A673 (cell line): ENCODE data around the gene IFT122. TPM values are rescaled to one million over a fixed set of nuclear protein-coding genes. Genes with fewer than 3 reads are reported as not detected.

Experiments
- BruUV-seq: library from RNA; stranded (reverse); fragments of 400-500 nt; replicated peaks from 2 replicates; lab custom pipeline; 2021; lab: Mats Ljungman, UMichigan
- CTCF ChIA-PET: fragments of 300-600 bp; sonication (Branson Sonifier 250); formaldehyde crosslinking; loops from one replicate; lab custom pipeline; 2022; ENCODE audit warnings: antibody characterized with exemption; lab: Charles Lee
- POLR2A ChIA-PET: fragments of 300-600 bp; sonication (Branson Sonifier 250); formaldehyde crosslinking; loops from one replicate; lab custom pipeline; 2022; ENCODE audit warnings: antibody characterized with exemption; ENCODE audit not compliant: low non-redundant PET; lab: Charles Lee
- DNase-seq: peaks from one replicate; pipeline ENCODE4 v3.0.0-alpha.2; 2015; ENCODE audit warnings: low spot score
- H3K27ac ChIP-seq: fragments of 200-600 bp; sonication (generic); 2 replicates; pipeline ENCODE4 v1.5.1; 2016; ENCODE audit warnings: mixed run types, low read depth, mild to moderate bottlenecking, mixed read lengths, antibody characterized with exemption, low read length; ENCODE audit not compliant: poor library complexity, severe bottlenecking
- H3K27me3 ChIP-seq: fragments of 200-600 bp; sonication (generic); replicated peaks from 2 replicates; pipeline ENCODE4 v1.6.1; 2017; ENCODE audit warnings: mixed run types, low read depth, mild to moderate bottlenecking, mixed read lengths, antibody characterized with exemption, low read length; ENCODE audit not compliant: insufficient read depth, poor library complexity
- H3K36me3 ChIP-seq: fragments of 200-600 bp; sonication (generic); 2 replicates; pipeline ENCODE4 v1.6.1; 2016; ENCODE audit warnings: mixed run types, mild to moderate bottlenecking, mixed read lengths, antibody characterized with exemption, low read length; ENCODE audit not compliant: insufficient read depth, poor library complexity, severe bottlenecking
- H3K4me1 ChIP-seq: fragments of 200-600 bp; sonication (generic); 2 replicates; pipeline ENCODE4 v1.6.1; 2017; ENCODE audit warnings: mixed run types, mild to moderate bottlenecking, mixed read lengths, antibody characterized with exemption, low read length; ENCODE audit not compliant: insufficient read depth, poor library complexity, severe bottlenecking
- H3K4me3 ChIP-seq: fragments of 200-600 bp; sonication (generic); 2 replicates; pipeline ENCODE4 v1.5.1; 2016; ENCODE audit warnings: low read depth, mixed run types, mild to moderate bottlenecking, mixed read lengths, low read length; ENCODE audit not compliant: poor library complexity, severe bottlenecking
- H3K9me3 ChIP-seq: fragments of 200-600 bp; sonication (generic); 2 replicates; pipeline ENCODE4 v1.6.1; 2016; ENCODE audit warnings: mixed run types, low read depth, mild to moderate bottlenecking, mixed read lengths, antibody characterized with exemption, low read length; ENCODE audit not compliant: poor library complexity, severe bottlenecking
- CTCF ChIP-seq: fragments of 300-800, 200-600 bp; sonication (generic); conservative IDR thresholded peaks from 2 replicates; pipeline ENCODE4 v1.5.1; 2017; ENCODE audit warnings: low read depth, mild to moderate bottlenecking, antibody characterized with exemption, low read length, moderate library complexity, mixed read lengths
- EZH2 ChIP-seq: fragments of 200-600 bp; sonication (generic); IDR thresholded peaks from 2 replicates; pipeline ENCODE4 v1.6.1; 2017; ENCODE audit warnings: borderline replicate concordance, low read depth, mild to moderate bottlenecking, mixed read lengths, antibody characterized with exemption, low read length; ENCODE audit not compliant: poor library complexity, severe bottlenecking
- intact Hi-C: fragments of 100-400 bp; cut with micrococcal nuclease; formaldehyde crosslinking; loops from one replicate; pipeline ENCODE4 v1.10.0; 2022; ENCODE audit not compliant: unreplicated experiment
- total RNA-seq: library from RNA; stranded (reverse); gene quantifications from 2 replicates; pipeline ENCODE4 v1.2.3, GENCODE V29; 2021

The IFT122 gene
- total RNA-seq, 1 experiment from 2014 or later: 48.2 TPM

GRCh38 chr3:129557548-129557894 is 117.5 kb downstream of the IFT122 start:
- intact Hi-C loops: no loop called here
- no peaks in the 10 kb centered on the region for H3K9me3 ChIP-seq
- no peaks in the 10 kb centered on the region for H3K36me3 ChIP-seq
- CTCF ChIA-PET: no interaction called here
- no peak overlapping the region for H3K4me3 ChIP-seq
- no TSS peak for BruUV-seq
- peaks cover 22% of the 10 kb centered on the region for H3K4me1 ChIP-seq
- TF ChIP-seq EZH2 (no peak), CTCF (no peak)
- H3K27ac ChIP-seq: no peak overlapping the region
- H3K27me3 ChIP-seq: no peaks in the 10 kb centered on the region
- DNase-seq: no peak
- POLR2A ChIA-PET: interaction anchor here (0.7 kb wide), 1 partner anchor 75 kb away, joined by 3 read pairs; no protein-coding TSS in a partner anchor

GRCh38 chr3:129558081-129558771 is 118.2 kb downstream of the IFT122 start:
- Histone ChIP-seq H3K27ac (no peak overlapping the region), H3K4me3 (no peak overlapping the region), H3K4me1 (peaks cover 18% of the 10 kb centered on the region), H3K27me3 (no peaks in the 10 kb centered on the region), H3K36me3 (no peaks in the 10 kb centered on the region), H3K9me3 (no peaks in the 10 kb centered on the region)
- intact Hi-C loops: no loop called here
- no TSS peak for BruUV-seq
- TF ChIP-seq EZH2 (no peak), CTCF (no peak)
- no peak for DNase-seq
- ChIA-PET CTCF (no interaction called here), POLR2A (no interaction called here)

GRCh38 chr3:129558772-129559564 is 118.9 kb downstream of the IFT122 start:
- no peak overlapping the region for H3K4me3 ChIP-seq
- no peak for TF ChIP-seq CTCF
- no peaks in the 10 kb centered on the region for H3K9me3 ChIP-seq
- H3K27ac ChIP-seq: no peak overlapping the region
- no peaks in the 10 kb centered on the region for H3K27me3 ChIP-seq
- BruUV-seq: no TSS peak
- ChIA-PET CTCF (no interaction called here), POLR2A (no interaction called here)
- no peak for DNase-seq
- peaks cover 14% of the 10 kb centered on the region for H3K4me1 ChIP-seq
- no peaks in the 10 kb centered on the region for H3K36me3 ChIP-seq
- intact Hi-C loops: no loop called here
